Activated CD4-positive, alpha-beta T cell treated with anti-CD3 and anti-CD28 coated beads, Interleukin-2, amount 50 U/mL, for 1 hour (primary cell): ENCODE measurements around the gene HINT2.

ENCODE experiments used
- DNase-seq: peaks from one replicate; pipeline ENCODE4 v3.0.0-alpha.2; 2020

The HINT2 gene

GRCh38 chr9:35814841-35815543 is at the start of gene HINT2:
Gene HINT2, minus strand, starts transcription at chr9:35815042. Its CDS starts 63 bp downstream, at chr9:35814979.
- DNase-seq = peak; percentile 96

GRCh38 chr9:35863583-35863982 is 48.7 kb upstream of the HINT2 start:
- no peak for DNase-seq

GRCh38 chr9:35862328-35862727 is 47.5 kb upstream of the HINT2 start:
- DNase-seq = no peak

- no peak for DNase-seq
These were observed 46.5 kb upstream of the HINT2 start for GRCh38 chr9:35861161-35861897.

GRCh38 chr9:35859990-35860339 is 45.1 kb upstream of the HINT2 start:
- DNase-seq = no peak

- no peak for DNase-seq
These were observed 44.6 kb upstream of the HINT2 start for GRCh38 chr9:35859310-35859989.

GRCh38 chr9:35858458-35858857 is 43.6 kb upstream of the HINT2 start:
- DNase-seq = no peak

GRCh38 chr9:35856882-35857281 is 42.0 kb upstream of the HINT2 start:
- DNase-seq = no peak

- DNase-seq = no peak
These were observed 41.4 kb upstream of the HINT2 start for GRCh38 chr9:35856206-35856605.

GRCh38 chr9:35854091-35854762 is 39.4 kb upstream of the HINT2 start:
- no peak for DNase-seq

- DNase-seq = no peak
These were observed 38.3 kb upstream of the HINT2 start for GRCh38 chr9:35852876-35853865.

- DNase-seq = no peak
These were observed 37.5 kb upstream of the HINT2 start for GRCh38 chr9:35852267-35852815.

- DNase-seq = no peak
These were observed 33.1 kb upstream of the HINT2 start for GRCh38 chr9:35847792-35848572.

- no peak for DNase-seq
These were observed 31.3 kb upstream of the HINT2 start for GRCh38 chr9:35845824-35846771.

- DNase-seq = peak; percentile 4
These were observed 29.9 kb upstream of the HINT2 start for GRCh38 chr9:35844628-35845270.

GRCh38 chr9:35842795-35843194 is 28.0 kb upstream of the HINT2 start:
- DNase-seq = no peak

GRCh38 chr9:35842020-35842745 is 27.3 kb upstream of the HINT2 start:
- no peak for DNase-seq

GRCh38 chr9:35841645-35841900 is 26.7 kb upstream of the HINT2 start:
- DNase-seq = no peak
